SU-DHL-6 (cell line): Measurements from ENCODE around the gene NFRKB.

Experiments used
- H2AFZ ChIP-seq: fragments of 200-600 bp; sonication (generic); 2 replicates; pipeline ENCODE4 v1.6.1; 2014; ENCODE audit warnings: low read depth, mild to moderate bottlenecking, moderate library complexity, mixed read lengths, antibody characterized with exemption, low read length; ENCODE audit not compliant: severe bottlenecking
- H3F3A ChIP-seq: fragments of 200-600 bp; shearing (Covaris generic); 2 replicates; pipeline ENCODE4 v1.6.0; 2016; ENCODE audit warnings: antibody characterized with exemption, mild to moderate bottlenecking; ENCODE audit not compliant: insufficient read depth
- H3K27ac ChIP-seq: fragments of 200-600 bp; sonication (generic); 2 replicates; pipeline ENCODE4 v1.5.1; 2016; ENCODE audit warnings: low read depth, mild to moderate bottlenecking, low read length, moderate library complexity, mixed read lengths
- H3K27me3 ChIP-seq: fragments of 200-600 bp; sonication (generic), shearing (Covaris generic); 2 replicates; pipeline ENCODE4 v1.6.0; 2014; ENCODE audit warnings: mild to moderate bottlenecking, low read length
- H3K36me3 ChIP-seq: fragments of 200-600 bp; sonication (generic); 2 replicates; pipeline ENCODE4 v1.6.1; 2014; ENCODE audit warnings: mild to moderate bottlenecking, low read length, mixed read lengths
- H3K4me2 ChIP-seq: fragments of 300-600, 200-600 bp; shearing (Covaris generic), sonication (generic); 2 replicates; pipeline ENCODE4 v1.6.0; 2014; ENCODE audit warnings: low read length, low read depth, mild to moderate bottlenecking; ENCODE audit not compliant: poor library complexity, severe bottlenecking
- H3K4me3 ChIP-seq: fragments of 200-600 bp; sonication (generic); 2 replicates; pipeline ENCODE4 v1.5.1; 2014; ENCODE audit warnings: antibody characterized with exemption, low read length, mild to moderate bottlenecking, mixed read lengths; ENCODE audit not compliant: insufficient read depth, poor library complexity, severe bottlenecking
- H3K79me2 ChIP-seq: fragments of 200-600 bp; sonication (generic); 2 replicates; pipeline ENCODE4 v1.6.1; 2014; ENCODE audit warnings: mild to moderate bottlenecking, low read length, moderate library complexity; ENCODE audit not compliant: insufficient read depth
- H3K9ac ChIP-seq: fragments of 200-600 bp; sonication (generic); 2 replicates; pipeline ENCODE4 v1.7.0; 2014; ENCODE audit warnings: mild to moderate bottlenecking, low read length
- H3K9me2 ChIP-seq: fragments of 200-600 bp; sonication (generic); replicated peaks from 2 replicates; pipeline ENCODE4 v1.6.1; 2014; ENCODE audit warnings: low read length; ENCODE audit not compliant: insufficient read depth
- H3K9me3 ChIP-seq: fragments of 200-600 bp; sonication (generic); 2 replicates; pipeline ENCODE4 v1.6.1; 2014; ENCODE audit warnings: low read length, mixed read lengths; ENCODE audit not compliant: insufficient read depth
- H4K20me1 ChIP-seq: fragments of 200-600 bp; sonication (generic); 2 replicates; pipeline ENCODE4 v1.6.1; 2014; ENCODE audit warnings: low read depth, mild to moderate bottlenecking, antibody characterized with exemption, low read length, moderate library complexity, mixed read lengths
- CTCF ChIP-seq: fragments of 200-600 bp; sonication (generic); IDR thresholded peaks from one replicate; pipeline ENCODE4 v1.5.1; 2017; ENCODE audit warnings: antibody characterized with exemption, mild to moderate bottlenecking, low read length, moderate library complexity; ENCODE audit not compliant: insufficient read depth, poor library complexity, severe bottlenecking
- EZH2phosphoT487 ChIP-seq: fragments of 200-600 bp; sonication (generic), shearing (Covaris generic); conservative IDR thresholded peaks from 2 replicates; pipeline ENCODE4 v1.6.1; 2018; ENCODE audit warnings: mild to moderate bottlenecking, antibody characterized with exemption, low read length, moderate library complexity, mixed read lengths

NFRKB gene

DNA sequence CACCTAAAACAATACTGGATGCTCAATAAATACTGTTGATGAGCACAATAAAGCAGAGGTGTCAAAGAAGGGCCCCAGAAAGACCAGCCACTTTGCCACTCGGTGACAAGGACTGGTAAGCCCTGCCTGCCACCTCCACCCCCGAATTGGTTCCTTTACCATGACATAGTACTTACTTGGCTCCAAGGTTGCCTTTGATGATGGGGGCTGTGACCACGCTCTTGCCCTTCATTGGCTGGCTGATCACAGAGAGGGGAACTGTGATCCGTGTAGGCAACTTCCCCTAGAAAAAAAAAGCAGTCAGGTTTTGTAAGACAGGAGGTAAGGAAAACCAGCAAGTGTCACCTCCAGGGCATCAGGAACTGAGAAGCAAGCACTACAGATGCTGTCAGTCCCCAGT lies 29.7 kb downstream of the NFRKB start:
- no peak overlapping the region for H2AFZ ChIP-seq
- no peaks in the 10 kb centered on the region for H3K36me3 ChIP-seq
- no peak overlapping the region for H3K4me3 ChIP-seq

GRCh38 chr11:129864811-129865210 lies 30.6 kb downstream of the NFRKB start:
- TF ChIP-seq CTCF (no peak), EZH2phosphoT487 (no peak)
- H3K79me2 ChIP-seq, result no peaks in the 10 kb centered on the region
- no peaks in the 10 kb centered on the region for H3K27me3 ChIP-seq
- no peaks in the 10 kb centered on the region for H3F3A ChIP-seq
- H3K4me3 ChIP-seq, result no peak overlapping the region
- H3K9me2 ChIP-seq, result no peaks in the 10 kb centered on the region
- H4K20me1 ChIP-seq, result no peaks in the 10 kb centered on the region
- no peaks in the 10 kb centered on the region for H3K9me3 ChIP-seq
- no peak overlapping the region for H3K4me2 ChIP-seq
- H3K9ac ChIP-seq, result no peak overlapping the region
- no peaks in the 10 kb centered on the region for H3K36me3 ChIP-seq
- no peak overlapping the region for H3K27ac ChIP-seq
- H2AFZ ChIP-seq, result no peak overlapping the region

More for the DNA sequence above, 29.7 kb downstream of the NFRKB start:
- no peak for TF ChIP-seq CTCF
- no peak for TF ChIP-seq EZH2phosphoT487
- H3F3A ChIP-seq, result no peaks in the 10 kb centered on the region
- no peak overlapping the region for H3K4me2 ChIP-seq
- no peaks in the 10 kb centered on the region for H3K9me2 ChIP-seq
- no peaks in the 10 kb centered on the region for H3K9me3 ChIP-seq
- no peaks in the 10 kb centered on the region for H4K20me1 ChIP-seq
- H3K27me3 ChIP-seq, result no peaks in the 10 kb centered on the region
- H3K9ac ChIP-seq, result no peak overlapping the region
- no peak overlapping the region for H3K27ac ChIP-seq
- no peaks in the 10 kb centered on the region for H3K79me2 ChIP-seq

DNA sequence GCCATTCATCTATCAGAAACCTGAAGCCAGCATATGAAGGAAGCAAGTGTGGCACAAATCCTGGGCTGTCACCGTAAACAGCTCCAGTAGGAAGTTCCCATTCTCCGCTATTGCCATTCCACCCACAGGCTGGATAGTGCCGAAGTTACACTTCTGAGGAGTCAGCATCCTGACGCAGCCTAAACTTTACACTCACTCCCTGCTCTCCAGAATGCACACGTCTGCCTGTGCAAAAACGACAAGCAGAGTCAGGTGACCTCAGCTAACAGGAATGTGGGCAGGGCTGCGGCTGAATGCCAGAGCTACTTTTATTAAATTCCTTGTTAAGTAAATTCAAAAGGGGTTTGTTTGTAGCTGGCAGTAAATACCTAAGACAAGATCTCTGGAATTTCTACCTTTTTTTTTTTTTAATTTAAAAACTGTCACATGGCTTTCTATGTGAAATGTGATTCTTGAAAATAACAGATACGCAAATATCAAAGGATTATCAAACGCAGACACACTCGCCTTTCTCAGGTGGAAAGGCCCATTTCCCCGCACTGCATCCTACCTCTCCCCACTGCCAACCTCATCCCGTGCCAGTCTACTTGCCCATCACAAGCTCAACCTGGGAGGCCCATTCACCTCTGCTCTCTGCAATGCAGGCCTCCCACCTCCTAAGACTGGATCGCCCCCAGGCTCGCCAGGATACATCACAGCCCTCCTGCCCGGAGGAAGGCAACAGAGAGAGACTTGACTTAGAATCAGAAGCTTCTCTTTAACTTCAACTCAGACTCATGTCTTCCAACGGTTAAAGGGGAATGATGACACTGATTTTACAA lies 33.5 kb downstream of the NFRKB start:
- Histone ChIP-seq H3K27ac (no peak overlapping the region), H3K9me3 (no peaks in the 10 kb centered on the region), H3K79me2 (no peaks in the 10 kb centered on the region), H3K36me3 (no peaks in the 10 kb centered on the region), H2AFZ (no peak overlapping the region), H3K4me2 (no peak overlapping the region), H3K4me3 (no peak overlapping the region), H3K9me2 (no peaks in the 10 kb centered on the region), H3K27me3 (no peaks in the 10 kb centered on the region), H4K20me1 (no peaks in the 10 kb centered on the region), H3K9ac (no peak overlapping the region), H3F3A (no peaks in the 10 kb centered on the region)
- TF ChIP-seq EZH2phosphoT487 (no peak), CTCF (no peak)
